ENCODE data around the gene NAP1L5.

The NAP1L5 gene

GRCh38 chr4:88734403-88734949, 36.8 kb upstream of the NAP1L5 start:
- H3K4me3 ChIP-seq (ENCODE audit: control insufficient read depth, low read depth, low read length) = no peak overlapping the region
- DNase-seq (ENCODE audit: low read depth) = peak; percentile 25
- no peak for TF ChIP-seq CTCF (conservative IDR thresholded peaks at IDR 0.05; ENCODE audit: control insufficient read depth, insufficient read depth, low read depth, low read length)

- no peak overlapping the region for H3K4me3 ChIP-seq (ENCODE audit: control insufficient read depth, low read depth, low read length)
- TF ChIP-seq CTCF (conservative IDR thresholded peaks at IDR 0.05; ENCODE audit: control insufficient read depth, insufficient read depth, low read depth, low read length) = no peak
- no peak for DNase-seq (ENCODE audit: low read depth)
Measured at GRCh38 chr4:88732714-88733368, 35.2 kb upstream of the NAP1L5 start.

DNA sequence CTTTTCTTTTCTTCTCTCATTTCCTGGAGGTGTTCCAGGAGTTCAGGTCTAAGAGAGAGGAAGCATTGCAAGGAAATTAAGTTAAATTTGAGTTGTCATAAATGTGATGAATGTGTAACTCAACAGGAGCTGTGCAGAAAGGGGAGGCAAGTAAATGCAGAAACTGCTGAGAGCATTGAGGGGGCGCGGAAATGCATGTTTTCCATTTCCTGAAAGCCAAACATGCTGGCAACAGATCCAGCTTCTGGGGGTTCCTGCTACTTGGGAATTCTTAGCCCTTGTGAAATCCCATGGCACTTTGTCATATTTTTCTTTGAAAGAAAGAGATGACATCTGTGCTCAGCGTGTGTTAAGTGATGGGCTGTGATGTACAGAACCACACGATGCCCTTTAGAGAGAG, 33.8 kb upstream of the NAP1L5 start:
- no peak overlapping the region for H3K4me3 ChIP-seq (ENCODE audit: control insufficient read depth, low read depth, low read length)
- TF ChIP-seq CTCF (conservative IDR thresholded peaks at IDR 0.05; ENCODE audit: control insufficient read depth, insufficient read depth, low read depth, low read length) = no peak
- DNase-seq (ENCODE audit: low read depth) = no peak

DNA sequence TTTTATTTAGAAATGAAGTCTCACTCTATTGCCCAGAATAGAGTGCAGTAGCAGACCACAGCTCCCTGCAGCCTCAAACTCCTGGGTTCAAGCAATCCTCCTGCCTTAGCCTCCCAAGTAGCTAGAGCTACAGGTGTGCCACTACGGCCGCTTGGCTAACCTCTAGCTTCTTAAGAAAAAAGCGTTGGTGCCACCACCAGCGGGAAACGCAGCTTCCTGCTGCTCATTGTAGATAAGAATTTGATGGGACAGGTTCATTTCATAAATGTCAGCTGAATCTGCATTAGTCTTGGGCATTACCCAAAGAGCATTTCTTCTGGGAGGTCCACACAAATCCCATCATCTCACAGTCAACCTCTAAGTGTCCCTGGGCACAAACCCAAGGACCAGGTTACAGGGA, 33.2 kb upstream of the NAP1L5 start:
- DNase-seq (ENCODE audit: low read depth) = no peak
- TF ChIP-seq CTCF (conservative IDR thresholded peaks at IDR 0.05; ENCODE audit: control insufficient read depth, insufficient read depth, low read depth, low read length) = no peak
- no peak overlapping the region for H3K4me3 ChIP-seq (ENCODE audit: control insufficient read depth, low read depth, low read length)

GRCh38 chr4:88729146-88729760, 31.6 kb upstream of the NAP1L5 start:
- H3K4me3 ChIP-seq (ENCODE audit: control insufficient read depth, low read depth, low read length) = no peak overlapping the region
- no peak for DNase-seq (ENCODE audit: low read depth)
- no peak for TF ChIP-seq CTCF (conservative IDR thresholded peaks at IDR 0.05; ENCODE audit: control insufficient read depth, insufficient read depth, low read depth, low read length)

GRCh38 chr4:88728146-88728545, 30.5 kb upstream of the NAP1L5 start:
- no peak overlapping the region for H3K4me3 ChIP-seq (ENCODE audit: control insufficient read depth, low read depth, low read length)
- TF ChIP-seq CTCF (conservative IDR thresholded peaks at IDR 0.05; ENCODE audit: control insufficient read depth, insufficient read depth, low read depth, low read length) = no peak
- no peak for DNase-seq (ENCODE audit: low read depth)

Data from fibroblast of mammary gland (primary cell).